Measurements from ENCODE around the gene CUL4A. TPM values are rescaled to one million over a fixed set of nuclear protein-coding genes. Genes with fewer than 3 reads are reported as not detected.

CUL4A gene
- total and polyA plus RNA-seq, 9 of the 15 experiments (the other 6 are each of a cell fraction or from before 2014, with no cell fraction given) = 21.1 to 92.0 (median 63.2) TPM

DNA sequence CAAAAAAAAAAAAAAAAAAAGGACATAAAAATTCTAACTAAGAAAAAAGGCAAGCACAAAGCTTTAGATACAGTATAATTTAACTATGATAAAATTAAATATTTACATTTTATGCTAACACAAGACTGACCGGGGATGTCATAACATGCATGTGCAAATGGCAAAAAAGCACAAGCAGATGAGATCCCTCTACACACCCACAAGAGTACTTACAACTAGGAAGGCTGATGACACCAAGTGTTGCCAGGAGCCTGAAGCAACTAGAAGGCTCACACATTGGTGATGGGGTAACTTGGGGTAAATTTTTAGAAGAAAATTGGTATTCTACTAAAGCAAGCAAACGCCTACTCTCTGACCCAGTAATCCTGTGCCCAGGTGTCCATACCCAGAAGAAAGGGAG lies 7.6 kb upstream of the CUL4A start:
- intact Hi-C loops (cut with micrococcal nuclease) = loop anchor here (10.0 kb wide), 1 partner anchor 193 kb away; no protein-coding TSS in a partner anchor
- Histone ChIP-seq H3K4me2 (ENCODE audit: insufficient read depth, low read length) (no peak overlapping the region), H3K4me3 (no peak overlapping the region), H3K9ac (ENCODE audit: insufficient read depth in 1 of 2, low read depth in 2 of 2, low read length in 2 of 2) (no peak overlapping the region), H3K9me1 (ENCODE audit: control insufficient read depth, insufficient read depth, low read length) (peaks cover 5% of the 10 kb centered on the region), H3K27ac (ENCODE audit: extremely low read depth, low read depth, low read length) (no peak overlapping the region; the same call in 2 of the 3 replicates), H4K20me1 (replicated peaks; ENCODE audit: control insufficient read depth, insufficient read depth, low read length) (peaks cover 12% of the 10 kb centered on the region; the same call in 1 of the 2 replicates), H2AFZ (ENCODE audit: low read depth, low read length) (no peak overlapping the region), H3K9me3 (replicated peaks; ENCODE audit: control insufficient read depth, insufficient read depth, low read depth, low read length) (no peaks in the 10 kb centered on the region), H3K4me1 (replicated peaks in 1 of 2; ENCODE audit: control insufficient read depth in 2 of 2, insufficient read depth in 2 of 2, low read length in 2 of 2) (peaks cover 15% of the 10 kb centered on the region in 2 experiments; a peak in 4 of 5 replicates), H3K36me3 (ENCODE audit: control insufficient read depth, insufficient read depth, low read length) (peaks cover 91% of the 10 kb centered on the region), H3K79me2 (ENCODE audit: control insufficient read depth, insufficient read depth, low read length) (peaks cover 71% of the 10 kb centered on the region), H3K27me3 (ENCODE audit: control insufficient read depth in 2 of 2, insufficient read depth in 2 of 2, low read length in 2 of 2) (no peaks in the 10 kb centered on the region)
- no peak for DNase-seq (ENCODE audit: extremely low read depth in 1 of 4, low spot score in 3 of 4)
- FAIRE-seq = no peak
- no TSS peak for BruUV-seq (replicated peaks)
- POLR2A ChIA-PET = no interaction called here
- ATAC-seq = no peak
- in situ Hi-C loops (cut with MboI) = no loop called here
- CTCF ChIA-PET (ENCODE audit: low intra/inter-chr PET ratio) = no interaction called here
- 94% methylated on average over 2 of the region's 2 CpGs for WGBS (ENCODE audit: insufficient coverage, low coverage, missing lambda C conversion rate)
- TF ChIP-seq HNRNPK (IDR thresholded peaks at IDR 0.05; ENCODE audit: low read depth, low read length, poor library complexity, severe bottlenecking) (no peak), CBFB (CRISPR knock-in tag; IDR thresholded peaks at IDR 0.05) (no peak), CC2D1A (IDR thresholded peaks at IDR 0.05) (no peak), ZBTB8A (IDR thresholded peaks at IDR 0.05; ENCODE audit: partially characterized antibody) (no peak), ZNF121 (CRISPR knock-in tag; conservative IDR thresholded peaks at IDR 0.05) (no peak), ZNF239 (CRISPR knock-in tag; IDR thresholded peaks at IDR 0.05) (no peak), MAFG (tag; conservative IDR thresholded peaks at IDR 0.05) (no peak), HCFC1 (IDR thresholded peaks at IDR 0.05; ENCODE audit: low read depth, low read length) (no peak), FOSL1 (tag; conservative IDR thresholded peaks at IDR 0.05) (no peak), IRF2 (CRISPR knock-in tag; IDR thresholded peaks at IDR 0.05) (no peak), SAFB2 (IDR thresholded peaks at IDR 0.05; ENCODE audit: borderline replicate concordance, low read depth, low read length, severe bottlenecking) (no peak), ZNF785 (CRISPR knock-in tag; IDR thresholded peaks at IDR 0.05) (no peak), CHD1 (IDR thresholded peaks at IDR 0.05; ENCODE audit: low read length) (no peak), RFX1 (IDR thresholded peaks at IDR 0.05) (no peak), KLF10 (CRISPR knock-in tag; IDR thresholded peaks at IDR 0.05) (no peak), NRF1 (conservative IDR thresholded peaks at IDR 0.05 in 1 of 2, IDR thresholded peaks at IDR 0.05 in 1 of 2) (no peak)
- TF ChIP-seq, protein P1, sequence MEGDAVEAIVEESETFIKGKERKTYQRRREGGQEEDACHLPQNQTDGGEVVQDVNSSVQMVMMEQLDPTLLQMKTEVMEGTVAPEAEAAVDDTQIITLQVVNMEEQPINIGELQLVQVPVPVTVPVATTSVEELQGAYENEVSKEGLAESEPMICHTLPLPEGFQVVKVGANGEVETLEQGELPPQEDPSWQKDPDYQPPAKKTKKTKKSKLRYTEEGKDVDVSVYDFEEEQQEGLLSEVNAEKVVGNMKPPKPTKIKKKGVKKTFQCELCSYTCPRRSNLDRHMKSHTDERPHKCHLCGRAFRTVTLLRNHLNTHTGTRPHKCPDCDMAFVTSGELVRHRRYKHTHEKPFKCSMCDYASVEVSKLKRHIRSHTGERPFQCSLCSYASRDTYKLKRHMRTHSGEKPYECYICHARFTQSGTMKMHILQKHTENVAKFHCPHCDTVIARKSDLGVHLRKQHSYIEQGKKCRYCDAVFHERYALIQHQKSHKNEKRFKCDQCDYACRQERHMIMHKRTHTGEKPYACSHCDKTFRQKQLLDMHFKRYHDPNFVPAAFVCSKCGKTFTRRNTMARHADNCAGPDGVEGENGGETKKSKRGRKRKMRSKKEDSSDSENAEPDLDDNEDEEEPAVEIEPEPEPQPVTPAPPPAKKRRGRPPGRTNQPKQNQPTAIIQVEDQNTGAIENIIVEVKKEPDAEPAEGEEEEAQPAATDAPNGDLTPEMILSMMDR (IDR thresholded peaks at IDR 0.05 in 2 of 3, conservative IDR thresholded peaks at IDR 0.05 in 1 of 3; ENCODE audit: insufficient read depth in 2 of 3, low read depth in 1 of 3, low read length in 3 of 3) = no peak
- TF ChIP-seq, protein P2, sequence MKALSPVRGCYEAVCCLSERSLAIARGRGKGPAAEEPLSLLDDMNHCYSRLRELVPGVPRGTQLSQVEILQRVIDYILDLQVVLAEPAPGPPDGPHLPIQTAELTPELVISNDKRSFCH (CRISPR knock-in tag; IDR thresholded peaks at IDR 0.05) = no peak
- TF ChIP-seq, protein P2 (tag; IDR thresholded peaks at IDR 0.05) = no peak
- TF ChIP-seq, protein P3, sequence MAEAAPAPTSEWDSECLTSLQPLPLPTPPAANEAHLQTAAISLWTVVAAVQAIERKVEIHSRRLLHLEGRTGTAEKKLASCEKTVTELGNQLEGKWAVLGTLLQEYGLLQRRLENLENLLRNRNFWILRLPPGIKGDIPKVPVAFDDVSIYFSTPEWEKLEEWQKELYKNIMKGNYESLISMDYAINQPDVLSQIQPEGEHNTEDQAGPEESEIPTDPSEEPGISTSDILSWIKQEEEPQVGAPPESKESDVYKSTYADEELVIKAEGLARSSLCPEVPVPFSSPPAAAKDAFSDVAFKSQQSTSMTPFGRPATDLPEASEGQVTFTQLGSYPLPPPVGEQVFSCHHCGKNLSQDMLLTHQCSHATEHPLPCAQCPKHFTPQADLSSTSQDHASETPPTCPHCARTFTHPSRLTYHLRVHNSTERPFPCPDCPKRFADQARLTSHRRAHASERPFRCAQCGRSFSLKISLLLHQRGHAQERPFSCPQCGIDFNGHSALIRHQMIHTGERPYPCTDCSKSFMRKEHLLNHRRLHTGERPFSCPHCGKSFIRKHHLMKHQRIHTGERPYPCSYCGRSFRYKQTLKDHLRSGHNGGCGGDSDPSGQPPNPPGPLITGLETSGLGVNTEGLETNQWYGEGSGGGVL (CRISPR knock-in tag; IDR thresholded peaks at IDR 0.05) = no peak

Measured in K562 (cell line).